NCI-H2227 (cell line): ENCODE measurements around the gene SNAPC4.
"Not testable (repeated sequence)": the region's sequence is repeated elsewhere in the genome, so short reads cannot be mapped to it uniquely, and the experiment has no call there.

Experiments used
- DNase-seq: peaks from one replicate; lab custom pipeline; 2025; ENCODE audit not compliant: unreplicated experiment; lab: John Stamatoyannopoulos, UW

The SNAPC4 gene

GRCh38 chr9:136410500-136411287 is 10.7 kb upstream of the SNAPC4 start, which contains the start of the genes ENTR1 and PMPCA:
TSS of gene ENTR1 (minus strand) at chr9:136410614. CDS start at chr9:136410397, 217 bp downstream.
TSS of gene PMPCA (plus strand) at chr9:136410658. CDS start at chr9:136410669, 11 bp downstream.
- DNase-seq = peak; percentile 90

DNA sequence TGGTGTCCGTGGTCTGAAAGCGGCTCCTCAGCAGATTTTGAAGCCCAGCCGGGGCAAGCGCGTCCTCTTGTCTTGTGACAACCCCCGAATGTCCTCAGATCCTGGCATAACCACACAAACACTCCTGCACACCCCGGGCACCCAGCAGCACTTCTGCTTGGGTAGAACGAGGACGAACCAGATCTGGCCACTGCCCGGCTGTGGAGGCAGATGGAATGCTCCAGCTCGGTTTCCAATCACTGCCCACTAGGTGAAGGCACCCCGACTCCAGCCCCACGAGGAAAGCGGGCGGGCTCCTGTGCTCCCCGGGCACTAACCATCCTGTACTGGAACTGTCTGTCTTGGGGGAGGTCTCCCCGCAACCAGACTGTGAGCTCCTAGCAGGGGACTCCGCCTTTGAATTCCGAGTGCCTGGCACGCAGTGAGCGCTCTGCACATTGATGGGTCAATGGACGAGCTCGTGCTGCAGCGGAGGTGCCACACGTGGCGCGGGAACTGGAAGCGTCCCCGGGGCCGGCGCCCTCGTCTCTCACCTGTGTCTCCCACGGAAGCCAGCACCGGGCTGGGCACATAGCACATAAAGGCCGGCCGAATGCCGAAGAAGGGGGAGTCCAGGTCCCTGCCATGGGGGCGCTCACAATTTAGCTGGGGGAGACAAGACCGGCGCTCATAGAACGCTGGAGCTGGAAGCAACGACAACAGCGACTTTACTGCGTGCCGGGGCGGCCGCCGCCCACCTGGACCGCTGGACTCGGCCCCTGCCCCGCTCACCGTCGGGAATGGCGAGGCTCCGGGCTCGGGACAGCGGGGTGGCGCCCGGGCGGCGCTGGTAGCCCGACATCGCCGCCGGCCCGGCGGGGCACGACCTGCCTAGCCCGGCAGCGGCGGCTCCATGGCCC is 9.8 kb upstream of the SNAPC4 start:
- peak; percentile 35 for DNase-seq

GRCh38 chr9:136407911-136408310 is 7.9 kb upstream of the SNAPC4 start:
- no peak for DNase-seq

- not testable (repeated sequence) for DNase-seq
Observed at GRCh38 chr9:136407061-136407460, 7.1 kb upstream of the SNAPC4 start.

DNA sequence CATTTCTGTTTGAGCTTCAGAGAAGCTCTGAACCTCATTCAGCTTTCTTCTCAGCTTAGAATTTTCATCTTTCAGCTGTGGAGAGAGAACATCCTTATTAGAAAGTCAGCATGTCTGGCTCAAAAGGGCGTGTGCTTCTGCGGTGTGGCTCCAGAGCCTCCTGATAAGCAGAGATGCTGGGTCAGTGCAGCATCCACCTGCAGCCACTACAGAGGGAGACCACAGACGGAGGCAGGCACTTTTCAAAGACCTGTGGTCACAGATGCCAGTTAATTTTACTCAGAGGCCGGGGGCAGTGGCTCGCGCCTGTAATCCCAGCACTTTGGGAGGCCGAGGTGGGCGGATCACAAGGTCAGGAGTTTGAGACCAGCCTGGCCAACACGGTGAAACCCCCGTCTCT is 5.9 kb upstream of the SNAPC4 start:
- DNase-seq = not testable (repeated sequence)

GRCh38 chr9:136405481-136405880 is 5.5 kb upstream of the SNAPC4 start:
- no peak for DNase-seq

GRCh38 chr9:136404801-136405136 is 4.8 kb upstream of the SNAPC4 start:
- DNase-seq = no peak

DNA sequence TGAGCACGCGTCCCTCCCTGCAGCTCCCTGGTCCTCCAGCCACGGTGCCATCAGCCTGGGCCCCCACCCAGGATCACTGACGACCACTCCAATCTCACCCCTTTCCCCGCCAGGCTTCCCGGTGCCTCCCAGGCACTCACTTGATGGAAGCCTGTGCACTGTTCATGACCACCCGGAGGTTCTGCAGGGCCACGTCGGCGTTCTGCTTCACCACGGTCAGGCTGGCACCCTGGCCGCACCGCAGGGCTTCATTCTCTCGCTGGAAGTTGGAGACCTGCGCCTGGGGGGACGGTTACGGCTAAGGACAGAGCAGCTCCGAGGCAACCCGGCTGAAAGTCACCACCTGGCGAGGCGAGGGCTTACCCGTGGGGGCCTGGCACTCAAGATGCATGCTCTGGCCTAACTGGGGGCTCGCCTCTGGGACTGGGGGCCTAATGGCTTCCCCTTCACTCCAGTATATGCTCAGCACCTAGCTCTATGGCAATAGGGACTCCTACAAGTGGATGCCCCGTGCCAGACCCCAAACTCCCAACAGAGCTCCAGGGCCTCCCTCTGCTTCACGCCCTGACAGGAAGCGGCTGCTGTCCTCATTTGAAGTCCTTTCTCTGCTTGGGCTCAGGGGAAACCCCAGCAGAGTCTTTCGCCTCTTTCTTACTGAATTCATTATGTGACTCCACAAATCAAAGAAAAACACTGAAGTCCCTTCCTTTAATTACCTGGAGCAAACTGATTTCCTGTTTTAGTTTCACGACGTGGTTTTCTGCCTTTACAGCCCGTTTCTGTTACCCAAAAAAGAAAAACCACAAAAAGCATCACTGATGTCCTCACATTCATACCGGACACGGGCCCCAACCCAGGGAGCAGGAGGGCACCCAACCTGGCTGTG is 4.2 kb upstream of the SNAPC4 start:
- DNase-seq = no peak

DNA sequence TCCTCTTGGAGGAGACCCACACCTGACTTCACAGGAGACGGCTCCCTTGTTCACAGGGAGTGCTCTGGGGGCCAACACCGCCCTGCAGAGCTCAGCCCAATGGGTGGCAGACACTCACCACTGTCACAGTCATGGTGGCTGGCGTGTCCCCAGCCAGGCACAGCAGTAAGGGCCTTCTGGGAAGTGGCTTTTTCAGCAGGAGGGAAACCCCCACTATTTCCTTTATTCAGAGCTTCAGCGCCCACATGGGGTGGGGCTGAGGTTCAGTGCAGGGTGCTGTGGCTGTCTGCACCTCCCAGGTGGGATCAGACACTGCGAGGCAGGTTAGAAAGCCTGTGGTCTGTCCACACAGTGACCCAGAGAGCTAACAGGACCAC is 3.6 kb upstream of the SNAPC4 start:
- DNase-seq = no peak

- DNase-seq = no peak
Observed at GRCh38 chr9:136402067-136402466, 2.1 kb upstream of the SNAPC4 start.

DNA sequence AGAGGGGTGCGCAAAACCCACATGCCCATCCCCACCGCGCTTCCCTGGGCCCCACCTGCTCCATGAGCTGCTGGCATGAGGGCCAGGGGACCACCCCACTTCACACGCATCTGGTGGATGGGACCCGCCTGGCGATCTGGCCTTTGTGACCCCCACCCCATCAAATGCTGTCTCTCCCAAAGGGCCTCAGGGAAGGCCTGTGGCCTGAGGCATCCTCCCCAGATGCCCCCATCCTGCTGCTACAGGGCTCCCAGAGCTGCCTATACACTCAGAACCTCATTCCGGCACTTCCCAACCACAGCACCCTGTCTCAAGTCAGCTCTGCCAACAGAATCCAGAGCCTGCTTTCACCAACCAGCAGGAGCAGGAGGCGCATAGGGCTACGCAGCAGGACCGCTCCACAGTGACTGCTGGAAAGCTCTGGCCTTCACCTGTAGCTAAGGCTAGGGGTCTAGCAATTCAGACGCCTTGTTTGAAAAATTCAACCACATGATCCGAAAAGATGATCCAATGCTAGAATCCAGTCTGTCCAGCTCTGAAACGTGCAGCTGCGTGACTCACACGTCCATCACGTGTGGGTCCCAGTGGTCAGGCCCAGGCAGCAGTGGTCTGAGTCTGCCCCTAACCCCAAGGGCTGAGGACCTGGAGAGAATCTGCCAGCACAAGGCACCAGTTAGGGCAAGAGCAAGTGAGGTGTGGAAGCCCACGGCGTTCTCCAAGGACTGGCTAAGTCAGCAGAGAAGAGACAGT is 1.4 kb upstream of the SNAPC4 start:
- no peak for DNase-seq

DNA sequence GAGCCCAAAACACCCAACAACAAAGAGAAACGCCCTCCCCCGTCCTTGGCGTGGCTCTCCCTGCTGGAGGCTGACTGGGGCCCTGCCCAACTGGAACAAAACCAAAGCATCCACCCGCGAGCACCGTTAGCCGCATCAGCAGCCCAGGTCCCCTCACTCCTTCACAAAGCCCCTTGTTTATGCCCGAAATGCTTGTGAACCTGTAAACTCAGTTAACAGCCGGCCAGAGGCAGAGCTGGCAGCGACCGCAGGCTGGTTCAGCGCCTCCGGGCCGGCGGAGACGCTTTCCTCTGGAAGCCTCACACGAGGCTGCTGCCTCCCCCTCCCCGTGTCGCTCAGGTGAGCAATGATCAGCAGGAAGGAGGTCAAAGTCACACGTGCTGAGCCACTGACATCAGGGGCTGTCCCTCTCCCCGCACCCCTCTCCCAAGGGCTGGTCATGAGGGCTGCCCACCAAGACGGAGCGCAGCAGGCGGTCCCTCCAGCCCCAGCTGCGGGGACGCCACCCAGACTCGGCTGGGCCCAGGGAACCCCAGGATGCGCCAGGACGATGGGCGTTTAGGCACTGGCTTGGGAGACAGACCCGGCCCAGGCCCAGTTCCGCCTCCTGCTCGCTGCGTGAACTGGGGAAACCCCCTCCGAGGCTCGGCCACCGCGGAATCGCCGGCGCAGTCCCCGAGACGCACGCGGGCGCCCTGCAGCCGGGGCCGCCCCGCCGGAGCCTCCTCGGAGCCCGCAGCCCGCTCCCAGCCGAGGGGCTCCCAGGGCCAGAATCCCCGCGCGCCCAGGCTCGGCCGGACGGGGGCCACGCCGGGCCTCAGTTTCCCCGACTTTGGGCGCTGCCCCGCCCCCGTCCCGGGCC is 563 bp downstream of the SNAPC4 start:
- peak; percentile 31 for DNase-seq

GRCh38 chr9:136398286-136398685 is 1.7 kb downstream of the SNAPC4 start:
- no peak for DNase-seq

DNA sequence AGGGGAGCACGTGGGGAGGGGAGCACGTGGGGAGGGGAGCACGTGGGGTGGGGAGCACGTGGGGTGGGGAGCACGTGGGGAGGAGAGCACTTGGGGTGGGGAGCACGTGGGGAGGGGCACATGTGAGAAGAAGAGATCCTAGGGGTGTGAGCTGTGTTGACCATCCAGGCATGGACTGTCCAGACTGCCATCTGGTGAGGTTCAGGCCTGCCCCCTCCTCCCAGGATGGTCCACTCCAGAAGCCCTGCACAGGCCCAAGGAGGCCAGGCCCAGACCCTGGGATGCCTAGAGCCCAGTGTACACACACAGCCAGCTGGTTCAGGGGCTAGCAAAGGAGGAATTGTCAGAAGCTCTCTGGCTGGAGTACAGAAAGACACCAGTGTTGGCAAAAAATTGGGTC is 2.3 kb downstream of the SNAPC4 start:
- DNase-seq = no peak

- DNase-seq = no peak
Observed at GRCh38 chr9:136396219-136396515, 3.8 kb downstream of the SNAPC4 start.

DNA sequence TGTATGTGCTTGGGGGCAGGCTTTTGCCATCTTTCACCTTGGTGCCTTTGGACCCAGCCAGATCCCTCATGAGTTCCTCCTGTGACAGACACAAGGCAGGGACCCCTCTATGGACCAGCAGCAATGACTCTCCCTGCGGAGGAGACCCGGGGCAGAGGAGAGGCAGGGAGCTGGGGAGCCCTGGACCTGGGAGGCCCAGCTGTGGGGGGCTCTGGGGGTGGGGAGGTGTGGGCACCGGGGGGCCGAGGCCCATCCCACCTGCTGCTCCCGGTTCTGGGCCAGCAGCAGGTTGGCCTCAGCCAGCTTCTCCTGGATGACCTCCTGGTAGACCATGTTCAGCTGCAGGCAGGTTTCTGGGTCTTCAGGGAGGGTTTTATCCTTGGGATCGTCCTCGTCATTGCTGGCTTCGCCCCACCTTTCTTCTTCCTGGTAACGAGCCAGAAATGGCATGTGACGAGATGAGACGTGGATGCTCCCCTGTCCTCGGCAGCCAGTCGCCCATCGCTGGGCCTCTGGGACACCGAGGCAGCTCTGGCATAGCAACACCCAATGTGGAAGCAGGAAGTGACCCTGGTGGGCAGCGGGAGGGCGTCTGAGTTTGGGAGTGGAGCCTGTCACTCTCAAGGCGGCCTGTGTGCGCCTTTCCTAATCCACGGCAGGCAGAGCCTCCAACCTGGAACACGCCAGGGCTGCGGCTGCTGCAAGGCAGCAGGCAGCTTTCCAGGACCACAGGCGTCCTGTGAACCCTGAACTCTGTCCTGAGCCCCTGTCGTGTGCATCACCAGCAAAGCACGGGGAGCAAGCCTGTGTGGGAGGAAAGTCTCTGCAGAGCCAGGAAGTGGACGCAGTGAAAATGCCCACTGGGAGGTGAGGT is 4.4 kb downstream of the SNAPC4 start:
- no peak for DNase-seq

DNA sequence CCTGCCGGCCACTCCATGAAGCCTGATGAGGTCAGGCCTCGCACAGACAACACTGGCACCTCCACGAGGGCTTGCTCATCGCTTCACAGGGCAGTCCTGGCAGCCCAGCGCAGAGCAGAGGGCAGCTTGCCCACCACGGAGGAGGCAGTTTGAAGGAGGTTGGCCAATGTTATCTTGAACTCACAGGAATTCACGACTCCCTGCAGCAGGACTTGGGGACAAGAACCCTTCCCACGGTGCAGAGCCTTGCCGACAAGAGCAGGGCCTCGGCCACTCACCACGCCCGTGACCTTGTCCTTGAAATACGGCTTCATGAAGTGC is 5.0 kb downstream of the SNAPC4 start:
- no peak for DNase-seq

DNA sequence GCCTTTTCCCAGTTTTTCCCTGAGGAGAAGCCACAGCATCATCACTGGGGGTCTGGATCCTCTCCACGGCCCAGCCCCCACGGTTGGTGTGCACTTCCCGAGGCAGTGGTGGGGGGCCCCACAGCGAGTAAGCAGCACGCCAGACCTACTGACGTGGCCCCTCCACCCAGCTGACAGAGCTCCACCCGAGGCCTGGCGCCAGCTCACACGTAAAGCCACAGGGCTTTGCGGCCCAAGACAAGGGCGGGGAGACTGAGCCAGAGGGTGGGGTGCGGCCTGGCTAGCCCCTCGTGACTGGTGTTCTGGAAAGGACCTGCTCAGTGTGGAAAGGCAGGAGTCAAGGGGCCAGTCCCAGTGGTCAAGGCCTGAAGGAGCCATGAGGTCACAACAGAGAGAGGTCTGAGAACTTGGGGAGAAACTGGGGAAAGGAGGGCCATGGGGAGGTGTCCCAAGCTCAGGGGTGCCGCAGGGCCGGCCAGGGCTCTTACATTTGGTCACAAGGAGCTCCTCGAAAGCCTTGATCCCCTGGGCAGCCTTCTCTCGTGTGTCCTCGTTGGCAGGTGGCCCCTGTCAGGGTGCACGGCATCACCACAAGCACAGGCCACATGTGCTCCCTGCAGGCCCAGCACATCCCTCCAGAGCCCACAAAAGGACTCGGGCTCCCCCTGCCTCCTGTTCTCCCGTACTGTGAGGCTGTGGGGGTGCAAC is 5.5 kb downstream of the SNAPC4 start:
- no peak for DNase-seq
